DMS153 treated with DMSO at 0.1 percent for 48 hours (cell line): ENCODE data around the gene TOB2.
A peak's percentile ranks its signal among the peaks of the same experiment; 100 is the strongest.
"Not testable (repeated sequence)": the region's sequence is repeated elsewhere in the genome, so short reads cannot be mapped to it uniquely, and the experiment has no call there.

ENCODE experiments used
- DNase-seq: peaks from one replicate; lab custom pipeline; 2025; ENCODE audit not compliant: unreplicated experiment; lab: John Stamatoyannopoulos, UW

The TOB2 gene

DNA sequence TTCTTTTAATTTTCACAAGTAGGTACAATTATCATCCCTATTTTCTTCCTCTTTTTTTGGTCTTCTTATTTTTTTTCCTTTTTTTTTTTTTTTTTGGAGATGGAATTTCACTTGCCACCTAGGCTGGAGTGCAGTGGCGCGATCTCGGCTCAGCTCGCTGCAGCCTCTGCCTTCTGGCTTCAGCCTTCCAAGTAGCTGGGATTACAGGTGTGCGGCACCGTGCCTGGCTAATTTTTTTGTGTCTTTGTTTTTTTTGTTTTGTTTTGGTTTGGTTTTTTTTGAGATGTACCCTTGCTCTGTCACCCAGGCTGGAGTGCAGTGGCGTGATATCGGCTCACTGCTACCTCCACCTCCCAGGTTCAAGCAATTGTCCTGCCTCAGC is 16.7 kb downstream of the TOB2 start:
- DNase-seq: no peak

- no peak for DNase-seq
Measured at GRCh38 chr22:41429232-41429950, 17.2 kb downstream of the TOB2 start.

GRCh38 chr22:41425660-41426365 is 20.8 kb downstream of the TOB2 start:
- no peak for DNase-seq

- no peak for DNase-seq
Measured at GRCh38 chr22:41418717-41419116, 27.9 kb downstream of the TOB2 start.

- no peak for DNase-seq
Measured at GRCh38 chr22:41417622-41418390, 28.8 kb downstream of the TOB2 start.

- no peak for DNase-seq
Measured at GRCh38 chr22:41415554-41415953, 31.0 kb downstream of the TOB2 start.

DNA sequence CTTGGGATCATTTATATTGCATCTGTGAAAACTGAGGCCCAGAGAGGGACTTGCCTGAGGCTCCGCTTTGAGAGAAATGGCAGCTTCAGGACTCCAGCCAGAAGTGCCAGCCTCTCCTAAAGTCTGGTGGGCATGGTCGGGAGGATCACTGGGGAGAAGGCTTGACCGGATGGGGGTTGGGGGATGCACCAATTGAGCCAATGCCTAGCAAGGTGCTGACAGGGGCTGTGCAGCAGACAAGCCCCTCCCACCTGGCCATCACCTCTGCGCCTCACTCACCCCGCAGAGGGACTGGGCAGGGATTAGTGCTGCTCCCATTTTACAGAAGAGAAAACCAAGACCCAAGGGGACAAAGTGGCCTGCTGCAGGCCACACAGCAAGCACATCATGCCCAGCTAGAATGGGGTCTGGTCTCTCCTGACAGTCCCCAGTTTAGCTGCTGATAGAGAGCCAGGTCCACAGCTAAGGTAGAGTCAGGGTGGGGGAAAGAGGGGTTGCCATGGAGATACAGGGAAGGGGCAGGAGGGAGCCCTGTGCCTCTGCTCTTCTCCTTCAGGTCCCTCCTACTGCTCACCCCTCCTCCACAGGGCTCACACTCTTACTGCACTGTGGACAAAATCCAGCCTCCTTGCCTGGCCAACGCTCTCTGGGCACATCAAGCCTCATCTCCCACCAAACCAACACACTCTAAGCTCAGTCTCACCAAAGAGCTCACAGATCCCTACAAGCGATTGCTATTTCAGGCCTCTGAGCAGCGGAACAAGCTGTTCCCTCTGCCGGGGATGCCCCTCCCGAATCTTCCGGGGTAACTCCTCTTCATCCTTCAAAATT is 35.4 kb downstream of the TOB2 start:
- DNase-seq: no peak

DNA sequence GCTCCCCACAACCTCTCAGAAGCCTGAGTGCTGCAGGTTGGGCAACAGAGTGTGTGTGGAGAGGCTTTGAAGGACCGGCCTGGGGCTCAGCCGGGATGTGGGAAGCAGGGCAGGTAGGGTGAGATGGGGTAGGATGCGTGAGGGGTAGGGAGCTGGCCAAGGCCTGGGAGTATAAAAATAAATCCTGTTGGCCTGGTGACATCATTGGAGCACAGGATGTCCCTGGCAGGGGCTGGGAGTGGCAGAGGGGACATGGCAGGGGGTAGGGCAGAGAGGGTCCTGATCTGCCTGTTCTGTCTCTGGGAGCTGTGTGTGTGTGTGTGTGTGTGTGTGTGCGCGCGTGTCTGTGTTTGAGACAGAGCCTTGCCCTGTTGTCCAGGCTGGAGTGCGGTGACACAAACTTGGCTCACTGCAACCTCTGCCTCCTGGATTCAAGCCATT is 36.3 kb downstream of the TOB2 start:
- DNase-seq: no peak

DNA sequence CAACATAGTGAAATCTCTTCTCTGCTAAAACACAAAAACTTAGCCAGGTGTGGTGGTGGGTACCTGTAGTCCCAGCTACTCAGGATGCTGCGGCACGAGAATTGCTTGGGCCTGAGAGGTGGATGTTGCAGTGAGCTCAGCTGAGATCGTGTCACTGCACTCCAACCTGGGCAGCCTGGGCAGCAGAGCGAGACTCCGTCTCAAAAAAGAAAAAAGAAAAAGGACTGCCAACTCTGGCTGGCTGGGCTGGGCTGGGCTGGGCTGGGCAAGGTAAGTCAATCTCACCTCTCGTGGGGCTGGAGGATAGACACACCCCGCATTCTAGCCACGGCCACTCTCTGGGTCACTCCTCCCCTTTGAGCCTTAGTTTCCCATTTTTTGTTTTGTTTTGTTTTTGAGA is 37.9 kb downstream of the TOB2 start:
- DNase-seq: no peak

DNA sequence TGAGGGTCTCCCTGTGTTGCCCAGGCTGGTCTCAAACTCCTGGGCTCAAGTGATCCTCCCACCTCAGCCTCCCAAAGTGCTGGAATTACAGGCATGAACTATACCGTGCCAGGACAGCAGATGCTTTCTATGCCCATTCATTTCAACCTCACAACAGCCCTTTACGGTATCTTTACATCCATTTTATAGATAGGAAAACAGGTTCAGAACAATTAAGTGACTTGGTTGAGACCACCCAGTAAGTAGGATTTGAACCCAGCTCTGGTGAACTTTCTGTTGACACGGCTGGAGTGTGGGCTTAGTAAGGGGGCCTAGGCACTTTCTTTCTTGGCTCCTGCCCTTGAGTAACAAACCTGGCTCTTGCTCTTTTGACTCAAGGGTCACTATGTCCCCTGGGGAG is 39.2 kb downstream of the TOB2 start:
- no peak for DNase-seq

DNA sequence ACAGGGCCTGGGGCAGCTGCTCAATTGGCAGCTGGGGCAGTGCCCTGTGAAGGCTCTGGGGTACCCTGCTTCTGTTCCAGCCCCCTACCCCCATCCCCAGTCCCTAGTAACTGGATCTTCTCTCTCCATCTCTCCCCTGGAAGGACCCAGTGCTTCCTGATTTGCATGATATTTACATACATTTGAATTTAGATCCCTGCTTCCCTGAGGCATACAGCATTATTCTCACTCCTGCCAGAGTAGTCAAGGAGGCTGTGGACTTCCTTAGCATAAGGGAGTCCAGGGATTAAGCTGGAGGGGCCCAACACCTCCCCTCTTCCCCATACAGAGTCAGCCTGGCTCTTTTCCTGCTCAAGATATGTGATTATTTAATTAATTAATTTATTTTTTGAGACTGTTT is 40.2 kb downstream of the TOB2 start:
- no peak for DNase-seq

- no peak for DNase-seq
Measured at GRCh38 chr22:41405588-41405987, 41.0 kb downstream of the TOB2 start.

GRCh38 chr22:41403532-41404318 is 42.9 kb downstream of the TOB2 start:
- DNase-seq: peak; percentile 70

- DNase-seq: not testable (repeated sequence)
Measured at GRCh38 chr22:41402851-41403250, 43.8 kb downstream of the TOB2 start.

DNA sequence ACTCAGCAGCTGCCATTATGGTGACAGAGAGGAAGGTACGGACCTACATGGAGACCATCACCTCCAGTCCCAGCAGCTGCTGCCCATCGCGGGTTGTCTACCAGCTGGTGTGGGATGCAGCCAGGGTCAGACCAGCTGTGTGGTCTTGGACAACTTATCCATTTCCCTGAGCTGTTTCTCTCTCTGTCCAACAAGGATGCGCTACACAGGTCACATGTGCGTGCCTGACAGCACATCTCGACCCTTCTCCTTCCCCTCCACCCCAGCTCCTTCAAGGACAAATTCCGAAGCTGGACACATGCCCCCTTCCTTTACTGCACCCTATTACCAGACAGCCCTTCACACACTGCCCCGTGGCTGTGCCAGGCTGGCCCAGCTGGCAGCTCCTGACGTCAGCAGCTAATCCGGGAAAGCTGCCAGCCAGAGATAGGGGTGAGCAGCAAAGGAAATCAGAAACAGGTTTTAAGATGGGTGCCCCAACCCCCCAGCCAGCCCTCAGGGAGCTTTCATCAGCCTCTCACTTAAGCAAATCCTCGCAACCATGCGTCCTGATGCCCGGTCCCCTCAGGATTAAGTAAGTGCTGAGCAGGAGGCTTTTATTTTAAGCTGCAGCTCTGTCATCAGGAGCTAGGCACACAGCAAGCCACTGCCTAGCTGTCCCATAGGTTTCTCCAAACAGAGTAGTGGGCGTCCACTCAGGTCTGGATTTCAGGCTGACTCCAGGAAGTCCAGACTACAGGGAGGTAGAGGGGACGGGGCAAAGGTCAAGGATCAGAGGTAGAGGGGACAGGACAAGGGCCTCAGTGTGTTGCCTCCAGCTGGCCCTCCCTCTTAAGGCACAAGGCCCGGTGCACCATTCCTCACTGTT is 44.6 kb downstream of the TOB2 start:
- peak; percentile 36 for DNase-seq

DNA sequence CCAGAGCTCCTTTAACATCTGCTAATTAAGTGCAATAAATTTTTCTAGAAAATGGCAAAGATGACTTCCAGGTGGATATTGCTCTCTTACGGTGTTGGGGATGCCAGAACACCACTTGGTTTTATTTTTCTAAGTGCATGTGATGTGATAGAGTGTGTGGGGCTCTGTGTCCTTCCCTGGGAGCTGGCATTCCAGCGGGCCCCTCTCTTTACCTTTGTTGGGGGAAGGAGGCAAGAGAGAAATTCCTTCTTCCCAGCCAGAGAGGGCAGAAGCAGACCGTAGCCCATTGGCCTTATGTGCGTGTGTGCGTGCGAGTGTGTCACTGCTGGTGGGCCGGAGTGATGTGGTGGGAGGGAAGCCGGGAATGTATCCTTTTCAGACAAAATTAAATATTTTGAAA is 47.7 kb downstream of the TOB2 start:
- no peak for DNase-seq

- DNase-seq: no peak
Measured at GRCh38 chr22:41397143-41397811, 49.3 kb downstream of the TOB2 start.

DNA sequence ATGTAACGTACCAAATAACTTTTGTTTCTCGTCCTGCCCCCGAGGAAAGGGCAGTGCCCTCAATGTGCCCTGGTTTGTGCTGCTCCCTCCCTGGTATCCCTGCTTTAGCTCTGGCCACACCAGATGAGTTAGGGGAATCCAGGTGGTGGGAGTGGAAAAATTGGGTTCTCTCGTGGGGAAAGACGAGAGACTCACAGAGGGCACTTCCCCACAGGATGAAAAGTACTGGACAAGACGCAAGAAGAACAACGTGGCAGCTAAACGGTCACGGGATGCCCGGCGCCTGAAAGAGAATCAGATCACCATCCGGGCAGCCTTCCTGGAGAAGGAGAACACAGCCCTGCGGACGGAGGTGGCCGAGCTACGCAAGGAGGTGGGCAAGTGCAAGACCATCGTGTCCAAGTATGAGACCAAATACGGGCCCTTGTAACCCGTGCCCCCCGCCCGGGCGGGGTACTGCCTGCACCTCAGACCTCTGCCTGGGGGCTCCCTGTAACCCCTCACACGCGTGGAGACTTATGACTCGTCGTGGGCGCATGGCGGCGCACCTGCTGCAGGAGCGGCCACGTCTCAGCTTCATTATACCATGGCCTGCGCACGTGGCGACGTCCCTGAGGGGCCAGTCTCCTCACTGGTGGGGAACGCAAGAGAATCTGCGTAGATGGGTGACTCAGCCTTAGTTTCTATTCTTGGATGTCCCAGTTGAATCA is 50.9 kb downstream of the TOB2 start:
- DNase-seq: no peak
